ENCODE data around the gene DDO.

Gene DDO

DNA sequence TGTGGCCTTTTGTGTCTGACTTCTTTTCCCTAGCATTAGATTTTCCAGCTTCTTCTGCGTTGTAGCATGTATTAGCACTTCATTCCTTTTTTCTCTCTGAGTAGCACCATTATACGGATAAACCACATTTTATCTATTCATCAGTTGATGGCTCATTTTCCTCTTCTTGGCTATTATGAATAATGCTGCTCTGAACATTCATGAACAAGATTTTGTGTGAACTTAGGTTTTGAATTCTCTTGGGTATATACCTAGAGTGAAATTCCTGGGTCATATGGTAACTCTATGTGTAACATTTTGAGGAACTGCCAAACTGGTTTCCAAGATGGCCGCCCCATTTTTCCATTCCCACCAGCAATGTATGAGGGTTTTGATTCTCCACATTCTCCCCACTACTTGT is 32.4 kb upstream of the DDO start:
- H3K4me1 ChIP-seq (ENCODE audit: control insufficient read depth, insufficient read depth, low read length, poor library complexity, severe bottlenecking): no peaks in the 10 kb centered on the region
- H3K27me3 ChIP-seq (replicated peaks; ENCODE audit: control insufficient read depth, insufficient read depth, low read length, poor library complexity, severe bottlenecking): peaks cover 6% of the 10 kb centered on the region
- no peak overlapping the region for H3K27ac ChIP-seq (ENCODE audit: insufficient read depth, low read length, poor library complexity, severe bottlenecking)
- H3K36me3 ChIP-seq (ENCODE audit: control insufficient read depth, insufficient read depth, low read length): no peaks in the 10 kb centered on the region
- no peaks in the 10 kb centered on the region for H3K9me3 ChIP-seq (ENCODE audit: control insufficient read depth, low read length)
- no peak overlapping the region for H3K4me3 ChIP-seq (ENCODE audit: insufficient read depth, low read depth, low read length, poor library complexity, severe bottlenecking)
- DNase-seq: no peak

DNA sequence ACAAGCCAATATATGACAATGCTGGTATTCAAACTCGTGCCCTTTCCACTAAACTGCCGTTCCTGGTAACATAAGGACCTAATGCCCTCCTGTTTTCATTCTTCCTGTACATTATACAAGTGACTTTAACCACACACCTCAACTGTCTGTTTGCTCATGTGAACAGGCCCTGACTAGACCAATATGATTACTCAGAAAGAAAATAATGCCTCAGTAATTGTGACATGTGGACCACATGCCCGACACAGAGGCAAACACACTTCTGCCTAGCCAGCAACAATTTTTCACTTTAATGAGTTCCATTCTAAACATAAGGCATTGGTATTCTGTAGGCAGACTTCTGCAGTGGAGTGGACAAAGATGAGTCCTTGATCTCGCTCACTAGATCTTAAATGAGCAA is 31.0 kb upstream of the DDO start:
- Histone ChIP-seq H3K4me3 (ENCODE audit: insufficient read depth, low read depth, low read length, poor library complexity, severe bottlenecking) (no peak overlapping the region), H3K9me3 (ENCODE audit: control insufficient read depth, low read length) (no peaks in the 10 kb centered on the region), H3K27me3 (replicated peaks; ENCODE audit: control insufficient read depth, insufficient read depth, low read length, poor library complexity, severe bottlenecking) (peaks cover 6% of the 10 kb centered on the region), H3K27ac (ENCODE audit: insufficient read depth, low read length, poor library complexity, severe bottlenecking) (no peak overlapping the region), H3K36me3 (ENCODE audit: control insufficient read depth, insufficient read depth, low read length) (no peaks in the 10 kb centered on the region), H3K4me1 (ENCODE audit: control insufficient read depth, insufficient read depth, low read length, poor library complexity, severe bottlenecking) (no peaks in the 10 kb centered on the region)
- no peak for DNase-seq

DNA sequence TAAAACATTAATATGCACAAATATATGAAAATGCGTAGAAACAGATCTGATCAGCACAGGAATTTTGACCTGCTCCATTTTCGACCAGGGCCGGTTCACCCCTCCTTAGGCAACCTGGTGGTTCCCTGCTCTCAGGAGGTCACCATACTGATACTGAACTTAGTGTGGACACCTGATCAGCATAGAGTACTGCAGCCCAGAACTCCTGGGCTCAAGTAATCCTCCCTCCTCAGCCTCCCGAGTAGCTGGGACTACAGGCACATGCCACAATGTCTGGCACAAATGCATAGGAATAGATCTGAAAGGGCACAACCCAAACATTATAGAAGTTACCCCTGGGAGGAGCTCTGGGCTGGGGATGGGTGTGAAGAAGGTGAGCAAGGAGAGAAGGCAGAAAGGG is 24.7 kb upstream of the DDO start:
- Histone ChIP-seq H3K9me3 (ENCODE audit: control insufficient read depth, low read length) (no peaks in the 10 kb centered on the region), H3K27ac (ENCODE audit: insufficient read depth, low read length, poor library complexity, severe bottlenecking) (no peak overlapping the region), H3K4me3 (ENCODE audit: insufficient read depth, low read depth, low read length, poor library complexity, severe bottlenecking) (no peak overlapping the region)

DNA sequence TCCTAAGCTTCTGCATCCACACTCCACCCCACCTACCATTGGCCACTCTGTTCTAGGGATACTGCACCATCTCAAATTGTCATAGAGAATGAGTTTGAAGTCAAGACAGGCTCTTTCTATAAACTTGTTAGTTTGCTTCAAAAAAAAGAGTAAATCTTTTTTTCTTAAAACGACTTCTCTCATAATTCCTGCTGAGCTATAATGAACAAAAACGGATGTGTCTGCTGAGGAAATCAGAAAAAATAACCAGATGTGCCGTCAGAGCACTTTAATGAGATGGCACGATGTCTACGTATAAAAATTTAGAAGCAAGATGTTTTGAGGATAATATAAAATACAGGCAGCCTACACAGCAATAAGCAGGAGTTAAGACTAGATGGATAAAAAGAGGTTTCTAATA is 24.0 kb upstream of the DDO start:
- Histone ChIP-seq H3K27me3 (replicated peaks; ENCODE audit: control insufficient read depth, insufficient read depth, low read length, poor library complexity, severe bottlenecking) (no peaks in the 10 kb centered on the region), H3K4me1 (ENCODE audit: control insufficient read depth, insufficient read depth, low read length, poor library complexity, severe bottlenecking) (no peaks in the 10 kb centered on the region), H3K36me3 (ENCODE audit: control insufficient read depth, insufficient read depth, low read length) (no peaks in the 10 kb centered on the region), H3K27ac (ENCODE audit: insufficient read depth, low read length, poor library complexity, severe bottlenecking) (no peak overlapping the region), H3K9me3 (ENCODE audit: control insufficient read depth, low read length) (no peaks in the 10 kb centered on the region), H3K4me3 (ENCODE audit: insufficient read depth, low read depth, low read length, poor library complexity, severe bottlenecking) (no peak overlapping the region)
- DNase-seq: no peak

More for the DNA sequence above, 24.7 kb upstream of the DDO start:
- H3K36me3 ChIP-seq (ENCODE audit: control insufficient read depth, insufficient read depth, low read length): no peaks in the 10 kb centered on the region
- DNase-seq: no peak
- no peaks in the 10 kb centered on the region for H3K27me3 ChIP-seq (replicated peaks; ENCODE audit: control insufficient read depth, insufficient read depth, low read length, poor library complexity, severe bottlenecking)
- H3K4me1 ChIP-seq (ENCODE audit: control insufficient read depth, insufficient read depth, low read length, poor library complexity, severe bottlenecking): no peaks in the 10 kb centered on the region

DNA sequence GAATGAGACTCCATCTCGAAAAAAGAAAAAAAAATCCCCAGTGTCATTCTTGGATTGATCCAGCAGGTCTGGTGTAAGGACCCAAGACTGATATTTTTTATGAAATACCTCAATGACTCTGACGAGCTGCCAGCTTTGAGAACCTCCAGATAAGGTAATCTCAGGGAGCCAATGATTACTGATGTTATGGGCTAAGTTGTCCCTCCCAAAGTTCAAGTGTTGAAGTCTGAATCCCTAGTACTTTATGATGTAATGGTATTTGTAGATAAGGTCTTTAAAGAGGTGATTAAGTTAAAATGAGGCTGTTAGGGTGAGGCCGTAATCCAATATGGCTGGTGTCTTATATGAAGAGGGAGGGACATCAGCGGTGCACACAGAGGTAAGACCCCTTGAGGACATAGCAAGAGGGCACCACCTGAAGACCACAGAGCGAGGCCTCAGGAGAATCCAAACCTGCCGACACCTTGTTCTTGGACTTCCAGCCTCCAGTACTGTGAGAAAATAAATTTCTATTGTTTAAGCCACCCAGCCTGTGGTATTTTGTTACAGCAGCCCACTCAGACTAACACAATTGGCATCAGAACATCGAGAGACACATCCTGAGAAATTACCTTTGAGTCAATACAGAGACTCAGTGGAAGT is 19.7 kb upstream of the DDO start:
- Histone ChIP-seq H3K9me3 (ENCODE audit: control insufficient read depth, low read length) (no peaks in the 10 kb centered on the region), H3K36me3 (ENCODE audit: control insufficient read depth, insufficient read depth, low read length) (no peaks in the 10 kb centered on the region), H3K27me3 (replicated peaks; ENCODE audit: control insufficient read depth, insufficient read depth, low read length, poor library complexity, severe bottlenecking) (no peaks in the 10 kb centered on the region), H3K4me3 (ENCODE audit: insufficient read depth, low read depth, low read length, poor library complexity, severe bottlenecking) (no peak overlapping the region), H3K27ac (ENCODE audit: insufficient read depth, low read length, poor library complexity, severe bottlenecking) (no peak overlapping the region), H3K4me1 (ENCODE audit: control insufficient read depth, insufficient read depth, low read length, poor library complexity, severe bottlenecking) (no peaks in the 10 kb centered on the region)
- DNase-seq: no peak

DNA sequence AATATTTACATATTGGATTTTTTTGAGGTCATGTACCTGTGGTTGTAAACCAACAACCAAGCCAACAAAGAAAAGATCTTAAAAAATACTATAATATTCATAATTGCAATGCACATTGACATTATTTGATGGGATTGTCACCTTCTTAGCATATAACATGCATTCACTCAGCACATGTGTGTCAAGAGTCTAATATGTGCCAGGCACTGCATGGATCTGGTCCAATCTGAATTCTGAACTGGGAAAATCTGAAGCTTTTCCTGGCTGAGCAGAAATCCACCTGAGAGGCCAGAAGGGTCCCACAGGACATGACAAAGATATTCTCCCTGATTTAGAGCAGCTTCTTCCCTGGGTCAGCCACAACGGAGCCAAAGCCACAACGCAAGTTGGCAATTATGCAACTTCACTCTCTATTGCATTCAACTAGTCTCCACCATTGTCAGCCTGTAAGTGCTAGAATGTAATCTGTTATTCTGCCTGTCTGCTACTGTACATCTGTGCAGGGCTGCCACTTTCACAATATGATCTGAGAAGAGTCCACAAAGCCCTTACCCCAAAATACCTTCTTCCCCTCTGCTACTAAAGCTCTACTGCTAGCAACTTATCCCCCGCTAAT is 17.0 kb upstream of the DDO start:
- Histone ChIP-seq H3K9me3 (ENCODE audit: control insufficient read depth, low read length) (no peaks in the 10 kb centered on the region), H3K4me3 (ENCODE audit: insufficient read depth, low read depth, low read length, poor library complexity, severe bottlenecking) (no peak overlapping the region), H3K4me1 (ENCODE audit: control insufficient read depth, insufficient read depth, low read length, poor library complexity, severe bottlenecking) (no peaks in the 10 kb centered on the region), H3K27me3 (replicated peaks; ENCODE audit: control insufficient read depth, insufficient read depth, low read length, poor library complexity, severe bottlenecking) (no peaks in the 10 kb centered on the region), H3K27ac (ENCODE audit: insufficient read depth, low read length, poor library complexity, severe bottlenecking) (no peak overlapping the region), H3K36me3 (ENCODE audit: control insufficient read depth, insufficient read depth, low read length) (no peaks in the 10 kb centered on the region)
- no peak for DNase-seq

DNA sequence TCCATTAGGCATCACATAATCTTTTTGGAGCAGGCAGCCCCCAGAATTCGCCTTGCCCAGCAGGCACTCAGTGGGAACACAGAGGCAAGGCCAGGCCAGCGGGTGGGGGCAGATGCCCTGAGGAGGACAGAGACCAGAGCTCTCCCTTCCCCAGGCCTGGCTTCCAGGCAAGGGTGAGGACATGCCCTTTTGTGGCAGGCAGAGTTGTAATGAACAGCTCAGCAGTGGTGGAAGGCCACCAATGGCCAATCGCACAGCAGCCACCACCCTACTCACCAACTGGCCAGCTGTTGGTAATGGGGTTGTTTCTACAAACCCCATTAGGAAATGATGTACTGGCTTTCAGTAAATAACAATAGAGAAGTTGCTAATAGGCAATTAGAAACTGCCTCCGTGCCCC is 15.4 kb upstream of the DDO start:
- DNase-seq: no peak
- Histone ChIP-seq H3K27ac (ENCODE audit: insufficient read depth, low read length, poor library complexity, severe bottlenecking) (no peak overlapping the region), H3K9me3 (ENCODE audit: control insufficient read depth, low read length) (no peaks in the 10 kb centered on the region), H3K27me3 (replicated peaks; ENCODE audit: control insufficient read depth, insufficient read depth, low read length, poor library complexity, severe bottlenecking) (no peaks in the 10 kb centered on the region), H3K4me1 (ENCODE audit: control insufficient read depth, insufficient read depth, low read length, poor library complexity, severe bottlenecking) (no peaks in the 10 kb centered on the region), H3K36me3 (ENCODE audit: control insufficient read depth, insufficient read depth, low read length) (no peaks in the 10 kb centered on the region), H3K4me3 (ENCODE audit: insufficient read depth, low read depth, low read length, poor library complexity, severe bottlenecking) (no peak overlapping the region)

DNA sequence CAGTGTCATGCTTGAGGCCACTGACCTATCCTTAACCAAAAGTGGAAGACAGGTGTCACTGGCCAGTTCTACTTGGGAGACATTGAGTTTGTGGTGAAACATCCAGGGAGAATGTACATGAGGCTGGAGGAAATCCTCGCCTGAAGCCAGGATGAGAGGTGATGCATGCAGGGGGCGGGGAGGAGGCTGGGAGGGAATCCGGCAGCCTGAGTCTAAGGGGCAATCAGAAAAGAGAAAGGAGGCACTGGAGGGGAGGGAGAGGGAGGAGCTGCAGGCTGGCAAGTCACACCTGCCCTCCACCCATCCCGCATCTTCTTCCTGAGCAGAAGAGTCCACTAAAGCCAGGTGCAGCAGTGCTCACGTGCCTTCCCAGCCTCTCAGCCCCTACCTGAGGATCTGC is 14.9 kb upstream of the DDO start:
- H3K4me1 ChIP-seq (ENCODE audit: control insufficient read depth, insufficient read depth, low read length, poor library complexity, severe bottlenecking): no peaks in the 10 kb centered on the region
- H3K4me3 ChIP-seq (ENCODE audit: insufficient read depth, low read depth, low read length, poor library complexity, severe bottlenecking): no peak overlapping the region
- no peak overlapping the region for H3K27ac ChIP-seq (ENCODE audit: insufficient read depth, low read length, poor library complexity, severe bottlenecking)
- H3K36me3 ChIP-seq (ENCODE audit: control insufficient read depth, insufficient read depth, low read length): no peaks in the 10 kb centered on the region
- no peak for DNase-seq
- H3K27me3 ChIP-seq (replicated peaks; ENCODE audit: control insufficient read depth, insufficient read depth, low read length, poor library complexity, severe bottlenecking): no peaks in the 10 kb centered on the region
- H3K9me3 ChIP-seq (ENCODE audit: control insufficient read depth, low read length): no peaks in the 10 kb centered on the region

DNA sequence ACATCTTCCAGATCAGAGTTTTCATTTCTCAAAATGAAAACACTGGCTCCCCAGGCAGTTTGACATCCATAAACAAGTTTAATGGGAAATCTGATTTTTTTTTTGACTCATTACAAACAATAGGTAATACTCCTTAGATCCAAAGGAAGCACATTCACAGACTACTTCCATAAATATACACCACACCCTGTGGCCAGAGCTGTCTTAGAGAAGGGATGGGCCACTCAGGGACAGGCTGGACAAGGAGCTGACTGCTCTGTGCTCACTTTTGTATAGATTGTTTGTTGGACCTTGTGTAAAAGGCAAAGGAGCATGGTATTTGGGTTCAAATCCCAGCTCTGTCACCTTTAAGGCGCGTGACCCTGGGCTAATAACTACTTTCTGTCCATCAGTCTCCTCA is 12.8 kb upstream of the DDO start:
- Histone ChIP-seq H3K27me3 (replicated peaks; ENCODE audit: control insufficient read depth, insufficient read depth, low read length, poor library complexity, severe bottlenecking) (no peaks in the 10 kb centered on the region), H3K36me3 (ENCODE audit: control insufficient read depth, insufficient read depth, low read length) (no peaks in the 10 kb centered on the region), H3K9me3 (ENCODE audit: control insufficient read depth, low read length) (no peaks in the 10 kb centered on the region), H3K4me1 (ENCODE audit: control insufficient read depth, insufficient read depth, low read length, poor library complexity, severe bottlenecking) (no peaks in the 10 kb centered on the region), H3K27ac (ENCODE audit: insufficient read depth, low read length, poor library complexity, severe bottlenecking) (no peak overlapping the region), H3K4me3 (ENCODE audit: insufficient read depth, low read depth, low read length, poor library complexity, severe bottlenecking) (no peak overlapping the region)
- DNase-seq: no peak

DNA sequence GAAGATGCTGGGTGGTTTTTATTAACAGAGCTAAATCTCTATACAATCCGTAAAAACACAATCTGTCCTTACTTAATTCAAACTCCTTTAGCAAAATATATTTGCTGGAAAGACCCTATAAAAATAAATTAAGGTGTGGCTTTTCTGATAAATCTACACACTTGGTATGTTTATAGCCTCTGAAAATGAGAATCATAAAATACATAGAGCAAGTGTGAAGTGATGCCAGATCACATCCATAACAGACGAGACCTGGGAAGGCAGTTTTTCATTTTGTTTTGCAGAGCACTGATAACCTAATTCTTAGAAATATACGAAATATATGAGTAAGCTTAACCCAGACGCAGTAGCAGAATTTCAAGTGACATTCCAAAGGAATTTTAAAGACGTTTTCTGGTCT is 10.4 kb upstream of the DDO start:
- no peaks in the 10 kb centered on the region for H3K9me3 ChIP-seq (ENCODE audit: control insufficient read depth, low read length)
- H3K4me1 ChIP-seq (ENCODE audit: control insufficient read depth, insufficient read depth, low read length, poor library complexity, severe bottlenecking): no peaks in the 10 kb centered on the region
- H3K27ac ChIP-seq (ENCODE audit: insufficient read depth, low read length, poor library complexity, severe bottlenecking): no peak overlapping the region
- H3K27me3 ChIP-seq (replicated peaks; ENCODE audit: control insufficient read depth, insufficient read depth, low read length, poor library complexity, severe bottlenecking): peaks cover 3% of the 10 kb centered on the region
- H3K4me3 ChIP-seq (ENCODE audit: insufficient read depth, low read depth, low read length, poor library complexity, severe bottlenecking): no peak overlapping the region
- no peaks in the 10 kb centered on the region for H3K36me3 ChIP-seq (ENCODE audit: control insufficient read depth, insufficient read depth, low read length)
- no peak for DNase-seq
